Liver (tissue), 9 donors: ENCODE data around the gene CCDC40. TPM values are rescaled to one million over a fixed set of nuclear protein-coding genes. Genes with fewer than 3 reads are reported as not detected.

Experiments used
- DNase-seq: peaks from one replicate; pipeline ENCODE4 v3.0.0-alpha.2; 2017; ENCODE audit warnings: low spot score
- H3K27ac ChIP-seq, 2 donors: one replicate each; pipeline ENCODE4 v1.7.0; 2013; ENCODE audit warnings: inconsistent platforms in 2 of 2, low read length in 2 of 2, control low read depth in 1 of 2, low read depth in 1 of 2, mild to moderate bottlenecking in 1 of 2
- H3K27me3 ChIP-seq, 4 donors: one replicate each; pipeline versions ENCODE4 v1.6.1 to v1.7.0; 2013; ENCODE audit warnings: low read length in 3 of 4, inconsistent platforms in 1 of 4, mild to moderate bottlenecking in 1 of 4, moderate library complexity in 1 of 4; ENCODE audit not compliant: control insufficient read depth in 4 of 4, insufficient read depth in 4 of 4
- H3K36me3 ChIP-seq, 4 donors: one replicate each; pipeline versions ENCODE4 v1.6.1 to v1.7.0; 2013; ENCODE audit warnings: low read length in 3 of 4, mild to moderate bottlenecking in 3 of 4, low read depth in 1 of 4, moderate library complexity in 1 of 4; ENCODE audit not compliant: control insufficient read depth in 4 of 4, insufficient read depth in 3 of 4
- H3K4me1 ChIP-seq, 4 donors: one replicate each; pipeline versions ENCODE4 v1.6.1 to v1.7.0; 2013; ENCODE audit warnings: low read length in 3 of 4, mild to moderate bottlenecking in 3 of 4, moderate library complexity in 1 of 4; ENCODE audit not compliant: control insufficient read depth in 4 of 4, insufficient read depth in 4 of 4
- H3K4me3 ChIP-seq, 3 donors: one replicate each; pipeline versions ENCODE4 v1.6.1 to v1.7.0; 2013; ENCODE audit warnings: low read length in 3 of 3, control low read depth in 1 of 3, low read depth in 1 of 3, mild to moderate bottlenecking in 1 of 3
- H3K9ac ChIP-seq, 2 donors: one replicate each; pipeline ENCODE4 v1.7.0; 2013; ENCODE audit warnings: low read length in 2 of 2, mild to moderate bottlenecking in 2 of 2, moderate library complexity in 2 of 2, control low read depth in 1 of 2, low read depth in 1 of 2
- H3K9me3 ChIP-seq, 4 donors: one replicate each; pipeline versions ENCODE4 v1.6.1 to v1.7.0; 2013; ENCODE audit warnings: low read length in 3 of 4; ENCODE audit not compliant: control insufficient read depth in 4 of 4
- ATF3 ChIP-seq: IDR thresholded peaks from 2 replicates; pipeline ENCODE4 v1.6.1; 2016; ENCODE audit warnings: antibody characterized with exemption
- CTCF ChIP-seq: fragments of 150-350 bp; IDR thresholded peaks from 2 replicates; pipeline ENCODE4 v1.5.1; 2017; ENCODE audit warnings: improper control_type of control experiment, low read depth, low read length; ENCODE audit not compliant: missing input control
- EGR1 ChIP-seq, 2 donors: IDR thresholded peaks; 2 replicates each; pipeline ENCODE4 v1.6.1; 2016 to 2018; ENCODE audit warnings: antibody characterized with exemption in 2 of 2, low read depth in 2 of 2
- FOXA1 ChIP-seq: IDR thresholded peaks from 2 replicates; pipeline ENCODE4 v1.6.1; 2016; ENCODE audit warnings: antibody characterized with exemption
- FOXA2 ChIP-seq: IDR thresholded peaks from 2 replicates; pipeline ENCODE4 v1.6.1; 2016; ENCODE audit warnings: antibody characterized with exemption
- GABPA ChIP-seq, 2 donors: IDR thresholded peaks in 1 of 2; conservative IDR thresholded peaks in 1 of 2; 2 replicates each; pipeline ENCODE4 v1.6.1; 2016; ENCODE audit warnings: antibody characterized with exemption in 2 of 2, mild to moderate bottlenecking in 1 of 2, moderate library complexity in 1 of 2
- HNF4A ChIP-seq, 2 donors: conservative IDR thresholded peaks; 2 replicates each; pipeline ENCODE4 v1.6.1; 2016; ENCODE audit warnings: antibody characterized with exemption in 2 of 2, mild to moderate bottlenecking in 2 of 2
- HNF4G ChIP-seq: IDR thresholded peaks from 2 replicates; pipeline ENCODE4 v1.6.1; 2016; ENCODE audit warnings: antibody characterized with exemption
- JUND ChIP-seq, 2 donors: IDR thresholded peaks; 2 replicates each; pipeline ENCODE4 v1.6.1; 2016; ENCODE audit warnings: antibody characterized with exemption in 2 of 2
- MAX ChIP-seq: IDR thresholded peaks from 2 replicates; pipeline ENCODE4 v1.6.1; 2016; ENCODE audit warnings: antibody characterized with exemption
- NR2F2 ChIP-seq: IDR thresholded peaks from 2 replicates; pipeline ENCODE4 v1.6.1; 2016; ENCODE audit warnings: antibody characterized with exemption
- RAD21 ChIP-seq, 2 donors: IDR thresholded peaks; 2 replicates each; pipeline ENCODE4 v1.6.1; 2016; ENCODE audit warnings: antibody characterized with exemption in 2 of 2, mild to moderate bottlenecking in 2 of 2
- REST ChIP-seq: IDR thresholded peaks from 2 replicates; pipeline ENCODE4 v1.6.1; 2016; ENCODE audit warnings: antibody characterized with exemption, mild to moderate bottlenecking
- RXRA ChIP-seq, 2 donors: IDR thresholded peaks; 2 replicates each; pipeline ENCODE4 v1.6.1; 2017 to 2018; ENCODE audit warnings: antibody characterized with exemption in 2 of 2, mild to moderate bottlenecking in 1 of 2
- SP1 ChIP-seq: IDR thresholded peaks from 2 replicates; pipeline ENCODE4 v1.6.1; 2018; ENCODE audit warnings: antibody characterized with exemption, mild to moderate bottlenecking
- TAF1 ChIP-seq: conservative IDR thresholded peaks from 2 replicates; pipeline ENCODE4 v1.6.1; 2016; ENCODE audit warnings: antibody characterized with exemption, mild to moderate bottlenecking
- YY1 ChIP-seq: IDR thresholded peaks from 2 replicates; pipeline ENCODE4 v1.6.1; 2016; ENCODE audit warnings: antibody characterized with exemption, mild to moderate bottlenecking
- ZBTB33 ChIP-seq: IDR thresholded peaks from 2 replicates; pipeline ENCODE4 v1.6.1; 2016; ENCODE audit warnings: antibody characterized with exemption
- WGBS: extraction: QIAGEN DNeasy Blood & Tissue Kit; methylation state at CpG from one replicate; pipeline ENCODE4 v1.1.7; 2013; 5-methylcytosine and 5-hydroxymethylcytosine counted together
- polyA plus RNA-seq, 2 donors: library from polyadenylated mRNA; stranded (reverse) in 1 of 2; unstranded in 1 of 2; fragments of 200-250 nt in 1 of 2; fragments of >200 nt in 1 of 2; fragmentation: Nextera tagmentation in 1 of 2; extraction: Ambion mirVana in 1 of 2; gene quantifications; one replicate each; pipeline versions ENCODE4 v1.2.1 to v1.2.3, GENCODE V29; 2013 to 2015
- total RNA-seq, 2 donors: library from RNA; depleted of rRNA; stranded (reverse); fragments of >200 nt; gene quantifications; one replicate each; pipeline ENCODE4 v1.2.3, GENCODE V29; 2014
- donor health status: healthy.
- donor health status: healthy.
- donor health status: healthy.
- donor health status: healthy.
- donor health status: healthy.

The CCDC40 gene
- total and polyA plus RNA-seq, 4 donors, result 0.60 to 3.0 (median 1.4) TPM

GRCh38 chr17:80023481-80024205 lies 12.8 kb upstream of the CCDC40 start:
- Histone ChIP-seq H3K4me3 (peak overlapping the region; percentile 8 to 41 (median 20)), H3K9me3 (no peaks in the 10 kb centered on the region), H3K4me1 (peaks cover 27 to 66% (median 49%) of the 10 kb centered on the region in 4 donors), H3K27ac (peak overlapping the region; percentile 61 to 74), H3K9ac (peak overlapping the region; percentile 33 to 63), H3K36me3 (no peaks in the 10 kb centered on the region), H3K27me3 (no peaks in the 10 kb centered on the region)
- TF ChIP-seq FOXA1 (no peak), MAX (no peak), JUND (IDR thresholded peaks at IDR 0.05) (no peak), GABPA (IDR thresholded peaks at IDR 0.05 in 1 of 2, conservative IDR thresholded peaks at IDR 0.05 in 1 of 2) (no peak), RXRA (IDR thresholded peaks at IDR 0.05) (peak; percentile 48 to 62), RAD21 (IDR thresholded peaks at IDR 0.05) (peak in 1 of 2 donors; percentile 50), YY1 (peak; percentile 47), FOXA2 (no peak), CTCF (no peak), EGR1 (IDR thresholded peaks at IDR 0.05; ENCODE audit: low read depth in 2 of 2) (no peak), TAF1 (peak; percentile 40), ATF3 (no peak), NR2F2 (no peak), HNF4A (conservative IDR thresholded peaks at IDR 0.05) (peak; percentile 79 to 85), HNF4G (peak; percentile 63), ZBTB33 (no peak), SP1 (peak; percentile 71), REST (peak; percentile 71)
- DNase-seq, result peak; percentile 53
- whole genome bisulfite sequencing, result 36% methylated on average over 43 of the region's 43 CpGs
